PC-3 (cell line): Measurements from ENCODE around the gene ANKDD1B.

Experiments
- CTCF ChIP-seq: fragments of 300-600 bp; sonication (generic); conservative IDR thresholded peaks from 2 replicates; pipeline ENCODE4 v1.5.1; 2017; ENCODE audit warnings: antibody characterized with exemption, low read depth, mild to moderate bottlenecking, low read length
- EZH2 ChIP-seq: fragments of 300-600 bp; sonication (generic); IDR thresholded peaks from one replicate; pipeline ENCODE4 v1.6.1; 2017; ENCODE audit warnings: antibody characterized with exemption, mild to moderate bottlenecking, low read length; ENCODE audit not compliant: unreplicated experiment

- TF ChIP-seq EZH2 (no peak), CTCF (no peak)
Observed at GRCh38 chr5:75574791-75575190, 36.5 kb upstream of the ANKDD1B start.
